CD4-positive, alpha-beta T cell (primary cell): ENCODE data around the gene QARS1. TPM values are rescaled to one million over a fixed set of nuclear protein-coding genes. Genes with fewer than 3 reads are reported as not detected.

Experiments
- ATAC-seq: fragments of 200-7000 bp; cut with Tn5 transposase; one replicate; pipeline ENCODE4 v1.10.0; 2022; ENCODE audit warnings: mild to moderate bottlenecking; ENCODE audit not compliant: poor library complexity
- CTCF ChIA-PET: fragments of 350-600 bp; sonication (Branson Sonifier 250); formaldehyde crosslinking; loops from one replicate; lab custom pipeline; 2021; ENCODE audit warnings: antibody characterized with exemption, inconsistent platforms; lab: Charles Lee
- POLR2A ChIA-PET: fragments of 350-600 bp; sonication (Branson Sonifier 250); formaldehyde crosslinking; loops from one replicate; lab custom pipeline; 2021; ENCODE audit warnings: antibody characterized with exemption, inconsistent platforms; lab: Charles Lee
- DNase-seq, 14 experiments: peaks; one replicate each; pipeline ENCODE4 v3.0.0-alpha.2; 2013 to 2020; ENCODE audit warnings: mixed read lengths in 2 of 14
- H3K27ac ChIP-seq, 2 donors: one replicate each; pipeline versions ENCODE4 v1.5.1 to v1.7.0; 2013; ENCODE audit warnings: low read length in 2 of 2, low read depth in 1 of 2, mild to moderate bottlenecking in 1 of 2
- H3K27me3 ChIP-seq, 2 experiments: 1 replicate in 1 of 2; 2 replicates in 1 of 2; pipeline versions ENCODE4 v1.6.1 to v1.7.0; 2013; ENCODE audit warnings: low read length in 2 of 2, control low read depth in 1 of 2, mild to moderate bottlenecking in 1 of 2, moderate library complexity in 1 of 2; ENCODE audit not compliant: insufficient read depth in 2 of 2, control insufficient read depth in 1 of 2
- H3K36me3 ChIP-seq: one replicate; pipeline ENCODE4 v1.6.1; 2013; ENCODE audit warnings: low read length, control low read depth; ENCODE audit not compliant: insufficient read depth
- H3K4me1 ChIP-seq: one replicate; pipeline ENCODE4 v1.6.1; 2013; ENCODE audit warnings: low read length, control low read depth; ENCODE audit not compliant: insufficient read depth
- H3K4me3 ChIP-seq: one replicate; pipeline ENCODE4 v1.5.1; 2013; ENCODE audit warnings: mild to moderate bottlenecking, low read length, moderate library complexity
- H3K9me3 ChIP-seq, 2 experiments: 1 replicate in 1 of 2; 2 replicates in 1 of 2; pipeline versions ENCODE4 v1.6.1 to v1.7.0; 2013; ENCODE audit warnings: low read length in 2 of 2, mild to moderate bottlenecking in 2 of 2, control low read depth in 1 of 2, moderate library complexity in 1 of 2; ENCODE audit not compliant: control insufficient read depth in 1 of 2, insufficient read depth in 1 of 2
- H3K27ac Mint-ChIP-seq: one replicate; pipeline ENCODE4 v1.8.0; 2020; ENCODE audit warnings: mixed read lengths
- H3K27me3 Mint-ChIP-seq: one replicate; pipeline ENCODE4 v1.8.0; 2021; ENCODE audit warnings: mixed read lengths
- H3K36me3 Mint-ChIP-seq: one replicate; pipeline ENCODE4 v1.8.0; 2021; ENCODE audit warnings: low read depth, mixed read lengths
- H3K4me1 Mint-ChIP-seq: one replicate; pipeline ENCODE4 v1.8.0; 2021; ENCODE audit warnings: low read depth, mixed read lengths
- H3K4me3 Mint-ChIP-seq: one replicate; pipeline ENCODE4 v1.8.0; 2020; ENCODE audit warnings: mild to moderate bottlenecking, mixed read lengths
- H3K9me3 Mint-ChIP-seq: one replicate; pipeline ENCODE4 v1.8.0; 2020; ENCODE audit warnings: mixed read lengths
- CTCF ChIP-seq: fragments of 200-600 bp; IDR thresholded peaks from one replicate; pipeline ENCODE4 v1.8.0; 2022; ENCODE audit warnings: antibody characterized with exemption, mild to moderate bottlenecking
- intact Hi-C, 2 experiments: fragments of 100-400 bp; cut with DNase I in 1 of 2; cut with micrococcal nuclease in 1 of 2; formaldehyde crosslinking; loops; one replicate each; pipeline versions ENCODE4 v1.15.1 to v1.9.0; 2023 to 2025; cut with DNase I, micrococcal nuclease
- total RNA-seq, 174 experiments: library from RNA in 2 of 174; stranded (reverse) in 2 of 174; gene quantifications; one replicate each; pipeline ENCODE4 v1.2.3 and lab custom pipeline; 2021 to 2026

QARS1 gene
- total RNA-seq, 2 experiments from 2014 or later = 264 to 287 TPM

- POLR2A ChIA-PET = no interaction called here
Measured at GRCh38 chr3:49148159-49148558, 43.6 kb upstream of the QARS1 start.

GRCh38 chr3:49140080-49140479 is 35.5 kb upstream of the QARS1 start:
- H3K4me3 ChIP-seq = no peak overlapping the region

More at GRCh38 chr3:49148159-49148558, 43.6 kb upstream of the QARS1 start:
- H3K27ac Mint-ChIP-seq = no peak overlapping the region
- H3K27me3 ChIP-seq = no peaks in the 10 kb centered on the region
- no peaks in the 10 kb centered on the region for H3K9me3 Mint-ChIP-seq
- H3K4me3 ChIP-seq = no peak overlapping the region
- H3K4me1 ChIP-seq = no peaks in the 10 kb centered on the region
- no peaks in the 10 kb centered on the region for H3K27me3 Mint-ChIP-seq
- TF ChIP-seq CTCF = no peak
- H3K9me3 ChIP-seq = no peaks in the 10 kb centered on the region
- no peaks in the 10 kb centered on the region for H3K36me3 Mint-ChIP-seq
- DNase-seq = no peak
- intact Hi-C loops = no loop called here
- CTCF ChIA-PET = no interaction called here
- no peaks in the 10 kb centered on the region for H3K4me1 Mint-ChIP-seq
- H3K36me3 ChIP-seq = no peaks in the 10 kb centered on the region
- no peak overlapping the region for H3K27ac ChIP-seq
- ATAC-seq = no peak
- no peak overlapping the region for H3K4me3 Mint-ChIP-seq

GRCh38 chr3:49135499-49135898 is 30.9 kb upstream of the QARS1 start:
- Mint-ChIP-seq H3K9me3 (no peaks in the 10 kb centered on the region), H3K4me1 (no peaks in the 10 kb centered on the region), H3K4me3 (no peak overlapping the region), H3K27ac (no peak overlapping the region), H3K36me3 (no peaks in the 10 kb centered on the region), H3K27me3 (peaks cover 52% of the 10 kb centered on the region)
- ATAC-seq (no peak), DNase-seq (no peak)
- intact Hi-C loops = no loop called here
- H3K9me3 ChIP-seq = no peaks in the 10 kb centered on the region
- H3K27me3 ChIP-seq = peaks cover 12 to 18% of the 10 kb centered on the region in 2 experiments
- POLR2A ChIA-PET = no interaction called here
- H3K4me1 ChIP-seq = peaks cover 4% of the 10 kb centered on the region
- H3K27ac ChIP-seq = no peak overlapping the region
- TF ChIP-seq CTCF = no peak
- CTCF ChIA-PET = no interaction called here
- H3K36me3 ChIP-seq = no peaks in the 10 kb centered on the region
- no peak overlapping the region for H3K4me3 ChIP-seq

More at GRCh38 chr3:49140080-49140479, 35.5 kb upstream of the QARS1 start:
- peaks cover 27% of the 10 kb centered on the region for H3K27me3 Mint-ChIP-seq
- intact Hi-C loops = no loop called here
- no peaks in the 10 kb centered on the region for H3K36me3 Mint-ChIP-seq
- CTCF ChIA-PET = no interaction called here
- DNase-seq = no peak
- Histone ChIP-seq H3K9me3 (peaks cover 0 to 5% of the 10 kb centered on the region in 2 experiments), H3K36me3 (no peaks in the 10 kb centered on the region), H3K27ac (no peak overlapping the region), H3K4me1 (no peaks in the 10 kb centered on the region), H3K27me3 (peaks cover 0 to 5% of the 10 kb centered on the region in 2 experiments)
- no peak overlapping the region for H3K4me3 Mint-ChIP-seq
- peaks cover 2% of the 10 kb centered on the region for H3K9me3 Mint-ChIP-seq
- H3K27ac Mint-ChIP-seq = no peak overlapping the region
- H3K4me1 Mint-ChIP-seq = no peaks in the 10 kb centered on the region
- no peak for TF ChIP-seq CTCF
- POLR2A ChIA-PET = no interaction called here
- no peak for ATAC-seq
